Endometrial microvascular endothelial cells (primary cell): ENCODE data around the gene TSR3. TPM values are rescaled to one million over a fixed set of nuclear protein-coding genes. Genes with fewer than 3 reads are reported as not detected.

Experiments
- in situ Hi-C: cut with HindIII; loops from 2 replicates; pipeline ENCODE4 v1.10.0; 2017; ENCODE audit warnings: low sequenced_read_pairs, low pct_unique_long_range_greater_than_20kb; ENCODE audit errors: inconsistent ontology term
- total RNA-seq: library from RNA; depleted of rRNA; stranded (reverse); fragments of >200 nt; gene quantifications from one replicate; pipeline ENCODE4 v1.2.3, GENCODE V29; 2015; ENCODE audit errors: inconsistent ontology term

Gene TSR3
- total RNA-seq, 1 donor from 2014 or later = 91.1 TPM

DNA sequence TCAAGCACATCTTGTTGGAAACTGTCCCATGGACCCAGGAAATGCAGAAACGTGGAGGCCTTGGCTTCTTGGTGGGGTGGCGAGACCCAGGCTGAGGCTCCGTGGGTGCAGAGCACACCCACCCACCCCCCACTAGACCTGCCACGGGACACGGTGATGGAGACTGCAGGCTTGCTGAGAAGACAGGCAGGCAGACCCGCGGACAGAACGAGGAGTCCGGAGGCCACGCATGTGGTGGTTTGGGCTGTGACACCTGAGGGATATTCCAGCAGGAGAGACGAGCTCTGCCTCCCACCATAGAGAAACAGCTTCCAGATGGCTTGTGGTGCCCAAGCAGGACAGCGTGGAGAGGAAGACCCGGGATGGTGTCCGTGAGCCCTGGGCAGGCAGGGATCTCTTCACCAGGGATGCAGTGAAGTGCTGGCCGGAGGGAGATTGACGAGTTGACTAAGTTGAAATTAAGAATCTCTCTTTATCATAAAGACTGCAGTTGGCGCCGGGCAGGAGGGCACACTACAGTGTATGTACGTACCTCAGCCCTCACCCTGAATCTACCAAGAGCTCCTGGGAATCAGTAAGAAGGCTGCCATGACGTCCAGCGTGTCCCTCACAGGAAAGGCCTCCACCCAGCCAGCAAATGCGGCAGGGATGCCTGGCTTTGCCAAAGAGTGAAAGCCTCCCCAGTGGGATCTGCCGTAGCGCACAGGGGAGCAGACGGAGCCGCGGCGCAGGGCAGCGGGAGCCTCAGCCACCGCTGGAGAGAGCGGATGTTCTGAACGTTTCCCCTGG lies 34.0 kb downstream of the TSR3 start:
- in situ Hi-C loops = no loop called here

GRCh38 chr16:1316033-1316405 lies 35.7 kb downstream of the TSR3 start:
- in situ Hi-C loops = no loop called here

DNA sequence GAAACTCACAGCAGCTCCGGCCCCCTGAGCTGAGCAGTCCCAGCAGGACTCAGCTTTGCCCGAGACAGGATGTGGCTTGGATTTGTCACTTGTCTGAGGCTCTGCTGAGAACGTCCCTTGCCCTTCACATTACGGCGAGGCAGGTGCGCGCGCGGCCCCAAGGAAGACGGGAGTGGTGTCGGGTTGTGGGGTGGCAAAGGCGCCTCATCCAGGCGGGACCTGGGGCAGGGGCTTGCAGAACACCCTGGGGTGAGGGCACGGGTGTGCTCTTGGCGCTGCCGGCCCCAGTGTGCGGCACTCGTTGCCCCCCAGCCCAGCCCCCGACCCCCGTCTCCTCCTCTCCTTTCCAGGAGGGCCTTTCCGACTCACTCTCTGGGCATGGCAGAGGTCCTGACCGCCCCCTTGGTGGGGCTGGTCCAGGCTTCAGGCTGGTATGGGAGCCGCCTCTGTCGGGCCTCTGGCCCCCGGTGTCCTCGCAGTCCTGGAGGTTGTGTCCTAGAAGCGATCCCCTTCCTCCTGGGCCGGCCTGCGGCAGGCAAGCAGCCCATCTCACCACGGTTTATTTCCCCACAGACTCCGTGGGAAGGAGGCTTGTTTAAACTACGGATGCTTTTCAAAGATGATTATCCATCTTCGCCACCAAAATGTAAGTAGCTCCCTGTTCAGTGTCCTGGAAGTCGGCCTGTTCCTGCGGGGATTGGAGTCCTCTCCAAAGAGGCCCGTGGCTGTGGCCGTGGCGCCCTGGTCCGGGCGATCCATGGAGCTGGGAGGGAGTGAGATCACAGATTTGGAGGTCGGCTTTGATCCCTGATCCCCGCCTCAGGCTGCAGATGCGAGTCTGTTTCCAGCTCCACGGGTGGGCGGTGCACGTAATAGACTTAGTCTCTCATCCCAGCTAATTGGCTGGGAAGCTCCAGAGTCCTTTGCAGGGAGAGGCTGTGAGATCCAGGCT lies 36.3 kb downstream of the TSR3 start:
- in situ Hi-C loops = no loop called here

GRCh38 chr16:1314399-1315068 lies 37.1 kb downstream of the TSR3 start:
- in situ Hi-C loops = no loop called here

- in situ Hi-C loops = no loop called here
Observed at GRCh38 chr16:1313721-1314369, 37.8 kb downstream of the TSR3 start.

DNA sequence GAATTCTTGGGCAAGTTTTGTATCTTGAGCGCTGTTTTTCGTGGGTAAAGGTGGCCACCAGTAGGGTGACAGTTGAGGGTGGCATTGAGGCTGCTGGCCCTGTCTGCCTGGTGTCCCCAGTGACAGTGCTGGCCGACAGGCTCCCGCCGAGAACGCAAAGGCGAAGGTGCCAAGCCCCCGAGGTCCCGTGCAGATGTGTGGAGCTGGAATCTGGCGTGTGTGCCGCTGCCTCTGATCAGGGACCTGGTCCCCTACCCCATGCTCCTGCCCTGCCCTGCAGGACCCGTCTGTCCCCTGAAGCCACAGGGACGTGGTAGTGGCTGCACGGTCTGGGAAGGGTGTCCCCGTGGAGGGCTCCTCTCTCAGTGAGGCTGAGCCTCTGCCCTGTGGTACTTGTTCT lies 38.8 kb downstream of the TSR3 start:
- in situ Hi-C loops = no loop called here

DNA sequence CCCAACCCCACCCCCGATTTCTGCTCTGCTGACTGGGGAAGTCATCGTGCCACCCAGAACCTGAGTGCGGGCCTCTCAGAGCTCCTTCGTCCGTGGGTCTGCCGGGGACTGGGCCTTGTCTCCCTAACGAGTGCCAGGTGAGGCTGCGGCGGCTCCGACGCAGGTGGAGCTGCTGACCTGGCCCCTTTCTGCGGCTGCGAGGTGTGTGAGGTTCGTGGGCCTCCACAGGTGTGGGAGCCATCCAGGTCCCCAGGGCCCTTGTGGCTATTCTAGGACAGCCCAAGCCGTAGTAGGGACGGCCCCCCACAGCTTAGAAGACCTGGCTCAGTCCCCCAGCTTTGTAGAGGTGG lies 39.2 kb downstream of the TSR3 start:
- in situ Hi-C loops = no loop called here

GRCh38 chr16:1311738-1312466 lies 39.8 kb downstream of the TSR3 start:
- in situ Hi-C loops = no loop called here

DNA sequence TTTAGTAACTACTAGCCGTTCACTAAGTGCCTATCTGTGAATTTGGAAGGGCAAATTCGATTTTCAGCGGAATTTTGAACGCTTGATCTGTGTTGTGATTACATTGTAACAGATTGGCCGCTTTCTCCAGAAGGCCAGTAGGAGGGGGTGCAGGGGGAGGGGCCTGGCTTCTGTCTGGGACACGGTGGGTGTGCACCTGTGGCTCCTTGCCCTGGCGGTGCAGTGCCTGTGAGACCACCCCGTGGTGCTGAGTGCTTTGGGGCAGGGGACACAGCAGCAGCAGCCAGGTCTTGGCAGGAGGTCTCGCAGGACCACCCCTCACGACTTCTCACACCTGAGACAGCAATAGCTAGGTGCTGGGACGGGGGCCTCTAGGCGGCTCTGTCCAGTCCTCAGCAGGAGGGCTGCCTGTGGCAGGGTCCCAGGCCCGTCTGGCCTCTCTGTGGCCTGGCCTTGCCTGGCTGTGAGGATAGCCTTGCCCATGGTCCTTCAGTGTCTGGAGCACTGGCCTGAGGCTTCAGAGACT lies 40.4 kb downstream of the TSR3 start:
- in situ Hi-C loops = no loop called here

DNA sequence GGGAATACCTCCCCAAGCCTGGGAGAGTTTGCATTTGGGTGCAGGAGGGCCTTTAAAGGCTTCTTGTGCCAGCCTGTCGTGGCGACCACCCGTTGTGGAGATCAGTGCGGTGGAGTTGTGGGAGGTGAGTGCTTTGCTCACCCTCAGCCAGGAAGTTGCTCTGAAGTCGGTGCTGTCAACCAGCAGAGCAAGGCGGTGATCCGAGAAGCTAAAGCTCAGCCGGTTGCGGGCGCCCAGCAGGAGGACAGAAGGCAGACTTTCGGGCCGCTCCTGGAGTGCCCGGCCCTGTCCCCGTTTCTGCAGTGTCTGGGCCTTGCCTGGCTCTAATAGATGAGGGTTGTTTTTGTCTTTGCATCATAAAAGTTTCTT lies 40.9 kb downstream of the TSR3 start:
- in situ Hi-C loops = no loop called here

- in situ Hi-C loops = no loop called here
Observed at GRCh38 chr16:1309888-1310831, 41.5 kb downstream of the TSR3 start.

GRCh38 chr16:1308977-1309885 lies 42.4 kb downstream of the TSR3 start, which contains the start of gene UBE2I:
Gene UBE2I, plus strand, starts transcription at chr16:1309636. Its CDS starts 4,395 bp downstream, at chr16:1314031.
- in situ Hi-C loops = no loop called here

- in situ Hi-C loops = no loop called here
Observed at GRCh38 chr16:1308036-1308976, 43.4 kb downstream of the TSR3 start.

GRCh38 chr16:1306334-1306733 lies 45.3 kb downstream of the TSR3 start:
- in situ Hi-C loops = no loop called here

- in situ Hi-C loops = no loop called here
Observed at GRCh38 chr16:1305823-1306222, 45.9 kb downstream of the TSR3 start.
